ENCODE data around the gene PRSS48. TPM values are rescaled to one million over a fixed set of nuclear protein-coding genes. Genes with fewer than 3 reads are reported as not detected.
"Not testable (repeated sequence)": the region's sequence is repeated elsewhere in the genome, so short reads cannot be mapped to it uniquely, and the experiment has no call there.

PRSS48 gene
- polyA plus RNA-seq, 3 donors from 2014 or later = not detected

GRCh38 chr4:151248519-151248918, 28.4 kb upstream of the PRSS48 start:
- Mint-ChIP-seq H3K27ac (no peak overlapping the region), H3K4me3 (no peak overlapping the region), H3K9me3 (no peaks in the 10 kb centered on the region), H3K27me3 (ENCODE audit: low read depth in 3 of 3) (peaks cover 0 to 3% (median 3%) of the 10 kb centered on the region in 3 donors), H3K36me3 (no peaks in the 10 kb centered on the region), H3K4me1 (no peaks in the 10 kb centered on the region)
- no peak for DNase-seq

- no peak overlapping the region for H3K4me3 Mint-ChIP-seq
- peaks cover 0 to 3% (median 2%) of the 10 kb centered on the region in 3 donors for H3K27me3 Mint-ChIP-seq (ENCODE audit: low read depth in 3 of 3)
- H3K9me3 Mint-ChIP-seq = no peaks in the 10 kb centered on the region
- DNase-seq = no peak
- no peak overlapping the region for H3K27ac Mint-ChIP-seq
- H3K36me3 Mint-ChIP-seq = no peaks in the 10 kb centered on the region
- H3K4me1 Mint-ChIP-seq = no peaks in the 10 kb centered on the region
Measured at GRCh38 chr4:151250706-151251105, 26.3 kb upstream of the PRSS48 start.

GRCh38 chr4:151251603-151252304, 25.2 kb upstream of the PRSS48 start:
- Mint-ChIP-seq H3K36me3 (no peaks in the 10 kb centered on the region), H3K4me1 (no peaks in the 10 kb centered on the region), H3K27me3 (ENCODE audit: low read depth in 3 of 3) (peaks cover 0 to 3% (median 1%) of the 10 kb centered on the region in 3 donors), H3K27ac (no peak overlapping the region), H3K4me3 (no peak overlapping the region), H3K9me3 (peaks cover 0 to 2% (median 0%) of the 10 kb centered on the region in 6 donors)
- DNase-seq = no peak

GRCh38 chr4:151255226-151255625, 21.7 kb upstream of the PRSS48 start:
- H3K4me3 Mint-ChIP-seq; DNase-seq; H3K9me3 Mint-ChIP-seq; H3K27me3 Mint-ChIP-seq (ENCODE audit: low read depth in 3 of 3); H3K27ac Mint-ChIP-seq; H3K36me3 Mint-ChIP-seq; H3K4me1 Mint-ChIP-seq: not testable (repeated sequence)

GRCh38 chr4:151255680-151256079, 21.3 kb upstream of the PRSS48 start:
- not testable (repeated sequence) for H3K4me3 Mint-ChIP-seq; H3K27me3 Mint-ChIP-seq (ENCODE audit: low read depth in 3 of 3); H3K4me1 Mint-ChIP-seq; H3K36me3 Mint-ChIP-seq; DNase-seq; H3K27ac Mint-ChIP-seq; H3K9me3 Mint-ChIP-seq

- H3K9me3 Mint-ChIP-seq = peaks cover 0 to 4% (median 0%) of the 10 kb centered on the region in 6 donors
- H3K4me3 Mint-ChIP-seq = no peak overlapping the region
- H3K36me3 Mint-ChIP-seq = no peaks in the 10 kb centered on the region
- peaks cover 0 to 3% (median 1%) of the 10 kb centered on the region in 3 donors for H3K27me3 Mint-ChIP-seq (ENCODE audit: low read depth in 3 of 3)
- H3K4me1 Mint-ChIP-seq = no peaks in the 10 kb centered on the region
- no peak overlapping the region for H3K27ac Mint-ChIP-seq
- no peak for DNase-seq
Measured at GRCh38 chr4:151256134-151256533, 20.8 kb upstream of the PRSS48 start.

- no peak for DNase-seq
- no peak overlapping the region for H3K4me3 Mint-ChIP-seq
- peaks cover 0 to 4% (median 0%) of the 10 kb centered on the region in 6 donors for H3K9me3 Mint-ChIP-seq
- no peaks in the 10 kb centered on the region for H3K4me1 Mint-ChIP-seq
- H3K27me3 Mint-ChIP-seq (ENCODE audit: low read depth in 3 of 3) = peaks cover 0 to 7% (median 3%) of the 10 kb centered on the region in 3 donors
- H3K36me3 Mint-ChIP-seq = no peaks in the 10 kb centered on the region
- H3K27ac Mint-ChIP-seq = no peak overlapping the region
Measured at GRCh38 chr4:151257704-151258103, 19.3 kb upstream of the PRSS48 start.

GRCh38 chr4:151259752-151260151, 17.2 kb upstream of the PRSS48 start:
- no peak overlapping the region for H3K4me3 Mint-ChIP-seq
- no peaks in the 10 kb centered on the region for H3K4me1 Mint-ChIP-seq
- H3K9me3 Mint-ChIP-seq = peaks cover 0 to 4% (median 0%) of the 10 kb centered on the region in 6 donors
- H3K36me3 Mint-ChIP-seq = no peaks in the 10 kb centered on the region
- peaks cover 0 to 7% (median 4%) of the 10 kb centered on the region in 3 donors for H3K27me3 Mint-ChIP-seq (ENCODE audit: low read depth in 3 of 3)
- H3K27ac Mint-ChIP-seq = no peak overlapping the region
- no peak for DNase-seq

GRCh38 chr4:151260526-151260925, 16.4 kb upstream of the PRSS48 start:
- DNase-seq = no peak
- Mint-ChIP-seq H3K27ac (no peak overlapping the region), H3K27me3 (ENCODE audit: low read depth in 3 of 3) (peaks cover 0 to 9% (median 4%) of the 10 kb centered on the region in 3 donors), H3K4me1 (no peaks in the 10 kb centered on the region), H3K9me3 (peaks cover 0 to 6% (median 0%) of the 10 kb centered on the region in 6 donors), H3K36me3 (no peaks in the 10 kb centered on the region), H3K4me3 (no peak overlapping the region)

- H3K4me3 Mint-ChIP-seq = no peak overlapping the region
- no peaks in the 10 kb centered on the region for H3K36me3 Mint-ChIP-seq
- H3K9me3 Mint-ChIP-seq = peaks cover 0 to 4% (median 0%) of the 10 kb centered on the region in 6 donors
- H3K27me3 Mint-ChIP-seq (ENCODE audit: low read depth in 3 of 3) = peaks cover 0 to 13% (median 6%) of the 10 kb centered on the region in 3 donors
- no peaks in the 10 kb centered on the region for H3K4me1 Mint-ChIP-seq
- no peak for DNase-seq
- H3K27ac Mint-ChIP-seq = no peak overlapping the region
Measured at GRCh38 chr4:151263455-151263854, 13.5 kb upstream of the PRSS48 start.

GRCh38 chr4:151266497-151266896, 10.5 kb upstream of the PRSS48 start:
- Mint-ChIP-seq H3K36me3 (no peaks in the 10 kb centered on the region), H3K4me3 (no peak overlapping the region), H3K27ac (no peak overlapping the region), H3K4me1 (no peaks in the 10 kb centered on the region), H3K9me3 (peaks cover 0 to 4% (median 0%) of the 10 kb centered on the region in 6 donors), H3K27me3 (ENCODE audit: low read depth in 3 of 3) (peaks cover 0 to 7% (median 5%) of the 10 kb centered on the region in 3 donors)
- no peak for DNase-seq

GRCh38 chr4:151267104-151267503, 9.9 kb upstream of the PRSS48 start:
- Mint-ChIP-seq H3K36me3 (no peaks in the 10 kb centered on the region), H3K9me3 (peaks cover 0 to 4% (median 0%) of the 10 kb centered on the region in 6 donors), H3K27me3 (ENCODE audit: low read depth in 3 of 3) (peaks cover 0 to 6% (median 5%) of the 10 kb centered on the region in 3 donors), H3K27ac (no peak overlapping the region), H3K4me3 (no peak overlapping the region), H3K4me1 (no peaks in the 10 kb centered on the region)
- no peak for DNase-seq

GRCh38 chr4:151267822-151268535, 9.0 kb upstream of the PRSS48 start:
- H3K4me1 Mint-ChIP-seq = no peaks in the 10 kb centered on the region
- H3K27me3 Mint-ChIP-seq (ENCODE audit: low read depth in 3 of 3) = peaks cover 0 to 6% (median 2%) of the 10 kb centered on the region in 3 donors
- H3K36me3 Mint-ChIP-seq = no peaks in the 10 kb centered on the region
- H3K9me3 Mint-ChIP-seq = peaks cover 0 to 4% (median 0%) of the 10 kb centered on the region in 6 donors
- no peak overlapping the region for H3K27ac Mint-ChIP-seq
- DNase-seq = no peak
- no peak overlapping the region for H3K4me3 Mint-ChIP-seq

GRCh38 chr4:151268905-151269304, 8.1 kb upstream of the PRSS48 start:
- not testable (repeated sequence) for H3K27ac Mint-ChIP-seq, H3K4me1 Mint-ChIP-seq

More at GRCh38 chr4:151268905-151269304, 8.1 kb upstream of the PRSS48 start:
- not testable (repeated sequence) for DNase-seq; H3K9me3 Mint-ChIP-seq; H3K36me3 Mint-ChIP-seq; H3K4me3 Mint-ChIP-seq; H3K27me3 Mint-ChIP-seq (ENCODE audit: low read depth in 3 of 3)

Measured in immature natural killer cell (primary cell).